GM19240 (cell line): ENCODE data around the gene CARS2.
"Not testable (repeated sequence)": the region's sequence is repeated elsewhere in the genome, so short reads cannot be mapped to it uniquely, and the experiment has no call there.

Source experiments
- DNase-seq: peaks from one replicate; pipeline ENCODE4 v3.0.0; 2011; ENCODE audit warnings: low spot score; ENCODE audit not compliant: insufficient read length

CARS2 gene

GRCh38 chr13:110620596-110620995 is 85.3 kb downstream of the CARS2 start:
- no peak for DNase-seq

- DNase-seq = no peak
Measured at GRCh38 chr13:110618780-110619179, 87.1 kb downstream of the CARS2 start.

- DNase-seq = no peak
Measured at GRCh38 chr13:110618167-110618566, 87.7 kb downstream of the CARS2 start.

GRCh38 chr13:110617321-110618072 is 88.4 kb downstream of the CARS2 start:
- no peak for DNase-seq

GRCh38 chr13:110616103-110617101 is 89.5 kb downstream of the CARS2 start:
- no peak for DNase-seq

- peak; percentile 98 for DNase-seq
Measured at GRCh38 chr13:110615322-110616102, 90.4 kb downstream of the CARS2 start, which contains the start of gene NAXD. NAXD (plus strand) TSS chr13:110615545; CDS start chr13:110615602, 57 bp downstream.

GRCh38 chr13:110615005-110615321 is 91.0 kb downstream of the CARS2 start:
- no peak for DNase-seq

- DNase-seq = peak; percentile 56
Measured at GRCh38 chr13:110610955-110611595, 94.8 kb downstream of the CARS2 start.

GRCh38 chr13:110607675-110608224 is 98.2 kb downstream of the CARS2 start:
- no peak for DNase-seq

- not testable (repeated sequence) for DNase-seq
Measured at GRCh38 chr13:110606281-110606680, 99.6 kb downstream of the CARS2 start.

GRCh38 chr13:110605132-110605531 is 100.8 kb downstream of the CARS2 start:
- DNase-seq = no peak

- no peak for DNase-seq
Measured at GRCh38 chr13:110600980-110601379, 104.9 kb downstream of the CARS2 start.

- DNase-seq = no peak
Measured at GRCh38 chr13:110600261-110600819, 105.6 kb downstream of the CARS2 start.

- no peak for DNase-seq
Measured at GRCh38 chr13:110597041-110597689, 108.8 kb downstream of the CARS2 start.

- peak; percentile 61 for DNase-seq
Measured at GRCh38 chr13:110593430-110594130, 112.3 kb downstream of the CARS2 start.

GRCh38 chr13:110592665-110593064 is 113.3 kb downstream of the CARS2 start:
- no peak for DNase-seq
